ENCODE measurements around the gene APRT. TPM values are rescaled to one million over a fixed set of nuclear protein-coding genes. Genes with fewer than 3 reads are reported as not detected.

Gene APRT
- total RNA-seq, 2 donors from 2014 or later: 165 to 211 TPM

GRCh38 chr16:88783391-88784073, 28.2 kb downstream of the APRT start:
- peak overlapping the region; percentile 90 to 94 for H3K27ac ChIP-seq
- WGBS: 38% methylated on average over 27 of the region's 27 CpGs
- no peaks in the 10 kb centered on the region for H3K36me3 ChIP-seq
- peaks cover 8% of the 10 kb centered on the region for H3K4me1 ChIP-seq (replicated peaks)
- no peak for TF ChIP-seq CTCF (IDR thresholded peaks at IDR 0.05)
- TF ChIP-seq POLR2AphosphoS5 (IDR thresholded peaks at IDR 0.05): peak; percentile 62
- TF ChIP-seq POLR2A (IDR thresholded peaks at IDR 0.05): no peak
- H3K4me3 ChIP-seq: peak overlapping the region; percentile 86 to 89
- peak; percentile 65 for DNase-seq (ENCODE audit: low spot score)
- intact Hi-C loops (cut with DNase I): loop anchor here (1.0 kb wide), 1 partner anchor 40 kb away; no protein-coding TSS in a partner anchor
- no peaks in the 10 kb centered on the region for H3K9me3 ChIP-seq
- no peaks in the 10 kb centered on the region for H3K27me3 ChIP-seq (replicated peaks; ENCODE audit: insufficient read depth)

- Histone ChIP-seq H3K9me3 (no peaks in the 10 kb centered on the region), H3K4me1 (replicated peaks) (peaks cover 8% of the 10 kb centered on the region), H3K27ac (peak overlapping the region; percentile 90 to 94), H3K36me3 (no peaks in the 10 kb centered on the region), H3K27me3 (replicated peaks; ENCODE audit: insufficient read depth) (no peaks in the 10 kb centered on the region), H3K4me3 (peak overlapping the region; percentile 86 to 89)
- intact Hi-C loops (cut with DNase I): no loop called here
- TF ChIP-seq CTCF (IDR thresholded peaks at IDR 0.05): no peak
- no peak for TF ChIP-seq POLR2A (IDR thresholded peaks at IDR 0.05)
- TF ChIP-seq POLR2AphosphoS5 (IDR thresholded peaks at IDR 0.05): no peak
- no peak for DNase-seq (ENCODE audit: low spot score)
- 62% methylated on average over 16 of the region's 16 CpGs for WGBS
Observed at GRCh38 chr16:88782454-88783390, 29.0 kb downstream of the APRT start.

GRCh38 chr16:88781140-88782077, 30.3 kb downstream of the APRT start:
- no peak for DNase-seq (ENCODE audit: low spot score)
- Histone ChIP-seq H3K4me3 (no peak overlapping the region), H3K36me3 (no peaks in the 10 kb centered on the region), H3K27me3 (replicated peaks; ENCODE audit: insufficient read depth) (no peaks in the 10 kb centered on the region), H3K9me3 (no peaks in the 10 kb centered on the region), H3K27ac (peak overlapping the region in 1 of 2 donors; percentile 35), H3K4me1 (replicated peaks) (peaks cover 8% of the 10 kb centered on the region)
- 85% methylated on average over 25 of the region's 28 CpGs for WGBS
- no peak for TF ChIP-seq CTCF (IDR thresholded peaks at IDR 0.05)
- no peak for TF ChIP-seq POLR2A (IDR thresholded peaks at IDR 0.05)
- TF ChIP-seq POLR2AphosphoS5 (IDR thresholded peaks at IDR 0.05): no peak
- intact Hi-C loops (cut with DNase I): no loop called here

GRCh38 chr16:88780142-88781062, 31.3 kb downstream of the APRT start:
- Histone ChIP-seq H3K4me3 (no peak overlapping the region), H3K9me3 (no peaks in the 10 kb centered on the region), H3K27ac (peak overlapping the region in 1 of 2 donors; percentile 35), H3K27me3 (replicated peaks; ENCODE audit: insufficient read depth) (no peaks in the 10 kb centered on the region), H3K36me3 (no peaks in the 10 kb centered on the region), H3K4me1 (replicated peaks) (peaks cover 8% of the 10 kb centered on the region)
- DNase-seq (ENCODE audit: low spot score): no peak
- WGBS: 78% methylated on average over 13 of the region's 13 CpGs
- TF ChIP-seq POLR2AphosphoS5 (IDR thresholded peaks at IDR 0.05): no peak
- no peak for TF ChIP-seq CTCF (IDR thresholded peaks at IDR 0.05)
- TF ChIP-seq POLR2A (IDR thresholded peaks at IDR 0.05): no peak
- intact Hi-C loops (cut with DNase I): no loop called here

All from prostate gland (tissue), 2 donors.